ELR (cell line): Measurements from ENCODE around the gene FARS2.
"Not testable (repeated sequence)": the region's sequence is repeated elsewhere in the genome, so short reads cannot be mapped to it uniquely, and the experiment has no call there.

Experiments
- DNase-seq: peaks from one replicate; pipeline ENCODE4 v3.0.0-alpha.2; 2015; ENCODE audit warnings: low read depth

Gene FARS2

GRCh38 chr6:5667737-5668136 is 406.4 kb downstream of the FARS2 start:
- no peak for DNase-seq

GRCh38 chr6:5670381-5670780 is 409.1 kb downstream of the FARS2 start:
- DNase-seq: no peak

GRCh38 chr6:5670811-5671561 is 409.7 kb downstream of the FARS2 start:
- no peak for DNase-seq

- no peak for DNase-seq
Measured at GRCh38 chr6:5671601-5672559, 410.6 kb downstream of the FARS2 start.

GRCh38 chr6:5672581-5673011 is 411.3 kb downstream of the FARS2 start:
- DNase-seq: peak; percentile 87

GRCh38 chr6:5673019-5673790 is 411.9 kb downstream of the FARS2 start:
- no peak for DNase-seq

- no peak for DNase-seq
Measured at GRCh38 chr6:5674141-5674540, 412.8 kb downstream of the FARS2 start.

GRCh38 chr6:5674721-5675120 is 413.4 kb downstream of the FARS2 start:
- DNase-seq: no peak

GRCh38 chr6:5676701-5677100 is 415.4 kb downstream of the FARS2 start:
- no peak for DNase-seq

- no peak for DNase-seq
Measured at GRCh38 chr6:5677219-5678000, 416.1 kb downstream of the FARS2 start.

GRCh38 chr6:5679270-5679669 is 418.0 kb downstream of the FARS2 start:
- no peak for DNase-seq

- DNase-seq: no peak
Measured at GRCh38 chr6:5679691-5680090, 418.4 kb downstream of the FARS2 start.

- no peak for DNase-seq
Measured at GRCh38 chr6:5680095-5680494, 418.8 kb downstream of the FARS2 start.

GRCh38 chr6:5681480-5681879 is 420.2 kb downstream of the FARS2 start:
- DNase-seq: no peak

- DNase-seq: no peak
Measured at GRCh38 chr6:5682530-5682929, 421.2 kb downstream of the FARS2 start.

- DNase-seq: not testable (repeated sequence)
Measured at GRCh38 chr6:5683747-5684146, 422.4 kb downstream of the FARS2 start.

- DNase-seq: no peak
Measured at GRCh38 chr6:5684320-5685053, 423.2 kb downstream of the FARS2 start.

GRCh38 chr6:5693225-5694145 is 432.2 kb downstream of the FARS2 start:
- no peak for DNase-seq
